Measurements from ENCODE around the gene INTS6.
A peak's percentile ranks its signal among the peaks of the same experiment; 100 is the strongest.

Gene INTS6

DNA sequence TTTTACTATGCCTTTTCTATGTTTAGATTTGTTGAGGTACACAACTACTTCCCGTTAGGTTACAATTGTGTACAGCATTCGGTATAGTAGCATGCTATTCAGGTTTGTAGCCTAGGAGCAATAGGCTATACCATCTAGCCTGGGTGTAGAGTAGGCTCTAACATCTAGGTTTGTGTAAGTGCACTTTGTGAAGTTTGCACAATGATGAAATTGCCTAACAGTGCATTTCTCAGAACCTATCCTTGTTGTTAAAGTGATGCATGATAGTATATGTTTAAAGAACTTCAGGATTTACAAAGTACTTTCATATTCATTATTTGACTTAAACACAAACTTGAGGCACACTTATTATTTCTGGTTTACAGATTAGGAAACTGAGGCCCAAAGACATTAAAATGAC, 124.9 kb downstream of the INTS6 start:
- H3K36me3 ChIP-seq = no peaks in the 10 kb centered on the region
- H3K9me3 ChIP-seq = no peaks in the 10 kb centered on the region
- no peak overlapping the region for H3K9ac ChIP-seq
- no peak for TF ChIP-seq Cebpa-rat (IDR thresholded peaks at IDR 0.05)
- no peak overlapping the region for H3K27ac ChIP-seq
- H3K4me1 ChIP-seq = peaks cover 38% of the 10 kb centered on the region
- no peaks in the 10 kb centered on the region for H4K20me1 ChIP-seq
- H3K27me3 ChIP-seq = no peaks in the 10 kb centered on the region
- H3K4me3 ChIP-seq = no peak overlapping the region
- H3K4me2 ChIP-seq = no peak overlapping the region

GRCh38 chr13:51326777-51327176, 126.1 kb downstream of the INTS6 start:
- no peaks in the 10 kb centered on the region for H3K27me3 ChIP-seq
- no peaks in the 10 kb centered on the region for H3K9me3 ChIP-seq
- H3K9ac ChIP-seq = no peak overlapping the region
- no peaks in the 10 kb centered on the region for H4K20me1 ChIP-seq
- peaks cover 34% of the 10 kb centered on the region for H3K4me1 ChIP-seq
- TF ChIP-seq Cebpa-rat (IDR thresholded peaks at IDR 0.05) = no peak
- H3K36me3 ChIP-seq = no peaks in the 10 kb centered on the region
- no peak overlapping the region for H3K4me3 ChIP-seq
- no peak overlapping the region for H3K4me2 ChIP-seq
- no peak overlapping the region for H3K27ac ChIP-seq

GRCh38 chr13:51325837-51326236, 127.0 kb downstream of the INTS6 start:
- no peaks in the 10 kb centered on the region for H3K9me3 ChIP-seq
- no peak overlapping the region for H3K9ac ChIP-seq
- H3K27me3 ChIP-seq = no peaks in the 10 kb centered on the region
- no peak for TF ChIP-seq Cebpa-rat (IDR thresholded peaks at IDR 0.05)
- no peak overlapping the region for H3K27ac ChIP-seq
- H3K4me1 ChIP-seq = peaks cover 25% of the 10 kb centered on the region
- no peak overlapping the region for H3K4me3 ChIP-seq
- H3K4me2 ChIP-seq = no peak overlapping the region
- no peaks in the 10 kb centered on the region for H3K36me3 ChIP-seq
- H4K20me1 ChIP-seq = no peaks in the 10 kb centered on the region

DNA sequence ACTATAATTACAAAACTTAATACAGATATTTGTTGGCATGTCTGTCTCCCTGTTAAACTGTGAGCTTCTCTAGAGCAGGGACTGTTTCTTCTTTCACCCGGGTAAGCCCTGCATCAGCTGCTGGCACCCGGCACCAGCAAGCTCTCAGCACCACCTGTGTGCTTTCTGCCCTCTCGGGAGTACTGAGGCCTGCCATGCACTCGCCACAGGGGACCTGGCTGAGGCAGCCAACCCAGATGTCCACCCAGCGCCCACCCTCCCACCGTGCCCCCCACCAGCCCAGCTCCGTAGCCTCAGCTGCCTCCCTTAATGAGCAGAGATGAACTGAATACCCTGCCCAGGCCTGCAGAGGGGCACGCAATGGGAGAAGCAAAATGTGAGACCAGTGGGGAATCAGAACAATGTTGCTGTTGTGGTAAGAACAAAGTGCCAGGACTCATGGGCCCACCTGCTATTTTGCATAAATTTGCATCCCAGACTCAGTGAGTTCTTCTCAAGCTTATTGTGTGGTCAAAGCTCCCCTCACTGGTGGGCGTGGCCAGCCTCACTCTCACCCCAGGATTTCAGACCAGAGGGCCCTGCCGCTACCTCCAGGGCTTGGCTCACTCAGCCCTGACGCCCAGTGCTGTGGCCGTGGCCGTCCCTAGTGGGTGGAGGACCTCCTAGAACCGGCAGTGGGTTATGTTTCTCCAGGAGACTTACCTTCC, 128.0 kb downstream of the INTS6 start:
- Histone ChIP-seq H4K20me1 (no peaks in the 10 kb centered on the region), H3K27ac (no peak overlapping the region), H3K9ac (no peak overlapping the region), H3K27me3 (no peaks in the 10 kb centered on the region), H3K9me3 (no peaks in the 10 kb centered on the region), H3K4me1 (peaks cover 15% of the 10 kb centered on the region), H3K36me3 (no peaks in the 10 kb centered on the region), H3K4me2 (peak overlapping the region; percentile 25), H3K4me3 (no peak overlapping the region)
- TF ChIP-seq Cebpa-rat (IDR thresholded peaks at IDR 0.05) = no peak

DNA sequence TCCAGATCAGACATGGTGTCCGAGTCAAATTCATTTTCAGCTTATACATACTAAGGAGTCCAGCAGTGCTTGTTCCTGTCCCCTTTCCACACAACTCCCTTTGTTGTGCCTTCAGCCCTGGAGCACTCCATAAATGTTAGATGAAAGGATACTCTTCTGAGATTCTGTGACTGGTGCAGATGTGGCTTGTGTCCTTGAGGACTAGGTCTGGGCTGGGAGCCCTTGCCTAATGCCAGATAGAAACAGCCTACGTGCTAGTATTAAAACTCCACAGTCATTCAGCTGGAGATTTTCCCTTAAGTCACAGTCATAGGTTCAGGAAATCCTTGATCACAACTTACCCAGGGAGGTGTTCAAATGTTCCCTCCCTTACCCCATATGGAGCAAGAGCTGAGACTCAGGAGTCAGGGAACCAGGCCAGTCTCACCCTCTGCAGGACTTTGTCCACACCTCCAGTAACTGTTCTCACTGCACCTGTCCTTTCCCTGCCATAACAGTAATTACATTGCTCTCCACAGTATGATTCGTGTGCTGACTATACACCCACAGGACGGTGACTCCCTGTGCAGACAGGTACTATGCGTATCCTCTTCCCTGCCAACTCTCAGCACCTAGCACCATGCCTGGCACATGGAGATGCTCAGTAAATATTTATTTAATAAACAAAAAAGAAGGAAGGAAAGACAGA, 128.9 kb downstream of the INTS6 start:
- Histone ChIP-seq H3K27me3 (no peaks in the 10 kb centered on the region), H3K9ac (no peak overlapping the region), H3K36me3 (no peaks in the 10 kb centered on the region), H3K4me3 (no peak overlapping the region), H3K4me1 (peaks cover 12% of the 10 kb centered on the region; the same call in 1 of the 2 replicates), H3K9me3 (no peaks in the 10 kb centered on the region), H3K27ac (no peak overlapping the region), H4K20me1 (no peaks in the 10 kb centered on the region), H3K4me2 (peak overlapping the region; percentile 25; the same call in 1 of the 2 replicates)
- TF ChIP-seq Cebpa-rat (IDR thresholded peaks at IDR 0.05) = no peak

- H3K9ac ChIP-seq = no peak overlapping the region
These were observed 130.0 kb downstream of the INTS6 start for GRCh38 chr13:51322826-51323225.

DNA sequence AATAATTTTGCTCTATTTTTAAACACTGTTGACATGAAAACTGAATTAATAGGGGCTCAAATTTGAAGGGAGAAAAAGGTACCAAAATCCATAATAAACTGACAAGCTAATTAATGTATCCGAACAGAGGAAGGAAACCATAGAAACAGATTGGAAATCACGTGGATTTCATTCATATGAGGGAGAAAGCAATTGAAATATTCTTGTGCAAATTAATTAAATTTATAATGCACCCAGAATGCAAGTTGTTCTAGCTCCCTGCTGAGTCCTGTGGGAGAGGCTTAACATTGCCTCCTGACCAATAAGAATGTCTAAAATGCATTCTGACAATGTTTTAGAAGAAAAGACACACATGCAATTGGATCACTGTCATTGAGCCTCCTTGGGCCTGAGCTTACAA, 131.0 kb downstream of the INTS6 start:
- Histone ChIP-seq H3K4me1 (peaks cover 12% of the 10 kb centered on the region; the same call in 1 of the 2 replicates), H3K9ac (no peak overlapping the region), H3K36me3 (no peaks in the 10 kb centered on the region), H3K4me2 (no peak overlapping the region), H3K27me3 (no peaks in the 10 kb centered on the region), H4K20me1 (no peaks in the 10 kb centered on the region), H3K9me3 (no peaks in the 10 kb centered on the region), H3K4me3 (no peak overlapping the region), H3K27ac (no peak overlapping the region)
- TF ChIP-seq Cebpa-rat (IDR thresholded peaks at IDR 0.05) = no peak

More at GRCh38 chr13:51322826-51323225, 130.0 kb downstream of the INTS6 start:
- Histone ChIP-seq H3K27me3 (no peaks in the 10 kb centered on the region), H3K9me3 (no peaks in the 10 kb centered on the region), H3K4me3 (no peak overlapping the region), H3K4me2 (no peak overlapping the region), H3K27ac (no peak overlapping the region), H3K4me1 (peaks cover 12% of the 10 kb centered on the region; the same call in 1 of the 2 replicates), H4K20me1 (no peaks in the 10 kb centered on the region), H3K36me3 (no peaks in the 10 kb centered on the region)
- TF ChIP-seq Cebpa-rat (IDR thresholded peaks at IDR 0.05) = no peak

GRCh38 chr13:51318876-51319275, 134.0 kb downstream of the INTS6 start:
- no peak for TF ChIP-seq Cebpa-rat (IDR thresholded peaks at IDR 0.05)
- no peaks in the 10 kb centered on the region for H3K27me3 ChIP-seq
- no peak overlapping the region for H3K4me2 ChIP-seq
- peaks cover 11% of the 10 kb centered on the region for H3K4me1 ChIP-seq
- H4K20me1 ChIP-seq = no peaks in the 10 kb centered on the region
- no peaks in the 10 kb centered on the region for H3K36me3 ChIP-seq
- H3K4me3 ChIP-seq = no peak overlapping the region
- no peak overlapping the region for H3K9ac ChIP-seq
- no peak overlapping the region for H3K27ac ChIP-seq
- no peaks in the 10 kb centered on the region for H3K9me3 ChIP-seq

- Histone ChIP-seq H3K27ac (no peak overlapping the region), H3K9ac (no peak overlapping the region), H3K9me3 (no peaks in the 10 kb centered on the region), H3K36me3 (no peaks in the 10 kb centered on the region), H3K4me2 (no peak overlapping the region), H3K4me1 (peaks cover 11% of the 10 kb centered on the region), H3K27me3 (no peaks in the 10 kb centered on the region), H3K4me3 (no peak overlapping the region), H4K20me1 (no peaks in the 10 kb centered on the region)
- TF ChIP-seq Cebpa-rat (IDR thresholded peaks at IDR 0.05) = no peak
These were observed 134.8 kb downstream of the INTS6 start for GRCh38 chr13:51318015-51318414.

DNA sequence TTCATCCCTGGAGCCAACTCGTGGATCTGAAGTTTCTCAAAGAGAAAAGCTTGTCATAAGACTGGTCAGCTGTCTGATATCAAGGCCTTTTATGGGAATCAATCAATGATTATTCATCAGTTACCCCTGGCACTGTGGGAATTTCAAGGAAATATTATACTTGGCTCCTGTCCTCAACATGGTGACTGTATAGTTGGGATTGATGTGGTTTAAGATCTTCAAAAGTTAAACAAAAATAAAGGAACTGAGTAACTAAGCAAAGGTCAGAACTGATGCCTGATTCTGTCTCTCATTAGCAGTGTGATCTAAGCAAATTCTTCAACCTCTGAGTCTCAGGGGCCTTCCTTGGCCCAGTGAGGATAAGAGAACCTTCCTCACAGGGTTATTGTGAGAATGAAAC, 135.6 kb downstream of the INTS6 start:
- Histone ChIP-seq H3K27me3 (no peaks in the 10 kb centered on the region), H3K36me3 (no peaks in the 10 kb centered on the region), H3K9ac (no peak overlapping the region), H3K9me3 (no peaks in the 10 kb centered on the region), H3K4me1 (peaks cover 11% of the 10 kb centered on the region), H3K27ac (no peak overlapping the region), H4K20me1 (no peaks in the 10 kb centered on the region), H3K4me3 (no peak overlapping the region), H3K4me2 (no peak overlapping the region)
- no peak for TF ChIP-seq Cebpa-rat (IDR thresholded peaks at IDR 0.05)

All from BLaER1 (cell line).